ENCODE measurements around the gene GPR151. TPM values are rescaled to one million over a fixed set of nuclear protein-coding genes. Genes with fewer than 3 reads are reported as not detected.

GPR151 gene
- total RNA-seq, 1 donor from 2014 or later: not detected

GRCh38 chr5:146540414-146540813 lies 24.4 kb upstream of the GPR151 start:
- Mint-ChIP-seq H3K36me3 (ENCODE audit: unreplicated experiment) (no peaks in the 10 kb centered on the region), H3K4me1 (ENCODE audit: low read depth, unreplicated experiment) (peaks cover 4% of the 10 kb centered on the region), H3K27ac (ENCODE audit: unreplicated experiment) (no peak overlapping the region), H3K4me3 (ENCODE audit: unreplicated experiment) (no peak overlapping the region), H3K27me3 (ENCODE audit: unreplicated experiment) (no peaks in the 10 kb centered on the region), H3K9me3 (ENCODE audit: unreplicated experiment) (no peaks in the 10 kb centered on the region)
- no peak for TF ChIP-seq CTCF (IDR thresholded peaks at IDR 0.05; ENCODE audit: partially characterized antibody, unreplicated experiment)
- DNase-seq: no peak

- H3K36me3 Mint-ChIP-seq (ENCODE audit: unreplicated experiment): no peaks in the 10 kb centered on the region
- DNase-seq: no peak
- no peak for TF ChIP-seq CTCF (IDR thresholded peaks at IDR 0.05; ENCODE audit: partially characterized antibody, unreplicated experiment)
- no peaks in the 10 kb centered on the region for H3K9me3 Mint-ChIP-seq (ENCODE audit: unreplicated experiment)
- H3K27me3 Mint-ChIP-seq (ENCODE audit: unreplicated experiment): no peaks in the 10 kb centered on the region
- H3K27ac Mint-ChIP-seq (ENCODE audit: unreplicated experiment): no peak overlapping the region
- peaks cover 4% of the 10 kb centered on the region for H3K4me1 Mint-ChIP-seq (ENCODE audit: low read depth, unreplicated experiment)
- H3K4me3 Mint-ChIP-seq (ENCODE audit: unreplicated experiment): no peak overlapping the region
Measured at GRCh38 chr5:146539973-146540372, 24.0 kb upstream of the GPR151 start.

GRCh38 chr5:146538432-146538831 lies 22.4 kb upstream of the GPR151 start:
- TF ChIP-seq CTCF (IDR thresholded peaks at IDR 0.05; ENCODE audit: partially characterized antibody, unreplicated experiment): no peak
- Mint-ChIP-seq H3K27ac (ENCODE audit: unreplicated experiment) (no peak overlapping the region), H3K4me1 (ENCODE audit: low read depth, unreplicated experiment) (peaks cover 4% of the 10 kb centered on the region), H3K4me3 (ENCODE audit: unreplicated experiment) (no peak overlapping the region), H3K36me3 (ENCODE audit: unreplicated experiment) (no peaks in the 10 kb centered on the region), H3K9me3 (ENCODE audit: unreplicated experiment) (no peaks in the 10 kb centered on the region), H3K27me3 (ENCODE audit: unreplicated experiment) (no peaks in the 10 kb centered on the region)
- DNase-seq: no peak

GRCh38 chr5:146533882-146534281 lies 17.9 kb upstream of the GPR151 start:
- TF ChIP-seq CTCF (IDR thresholded peaks at IDR 0.05; ENCODE audit: partially characterized antibody, unreplicated experiment): no peak
- Mint-ChIP-seq H3K4me3 (ENCODE audit: unreplicated experiment) (no peak overlapping the region), H3K9me3 (ENCODE audit: unreplicated experiment) (no peaks in the 10 kb centered on the region), H3K27ac (ENCODE audit: unreplicated experiment) (no peak overlapping the region), H3K36me3 (ENCODE audit: unreplicated experiment) (no peaks in the 10 kb centered on the region), H3K4me1 (ENCODE audit: low read depth, unreplicated experiment) (peaks cover 4% of the 10 kb centered on the region), H3K27me3 (ENCODE audit: unreplicated experiment) (peaks cover 3% of the 10 kb centered on the region)
- DNase-seq: no peak

- Mint-ChIP-seq H3K9me3 (ENCODE audit: unreplicated experiment) (no peaks in the 10 kb centered on the region), H3K4me1 (ENCODE audit: low read depth, unreplicated experiment) (peaks cover 2% of the 10 kb centered on the region), H3K27ac (ENCODE audit: unreplicated experiment) (no peak overlapping the region), H3K4me3 (ENCODE audit: unreplicated experiment) (no peak overlapping the region), H3K36me3 (ENCODE audit: unreplicated experiment) (no peaks in the 10 kb centered on the region), H3K27me3 (ENCODE audit: unreplicated experiment) (peaks cover 3% of the 10 kb centered on the region)
- DNase-seq: peak; percentile 83
- TF ChIP-seq CTCF (IDR thresholded peaks at IDR 0.05; ENCODE audit: partially characterized antibody, unreplicated experiment): peak; percentile 87
Measured at GRCh38 chr5:146533260-146533857, 17.4 kb upstream of the GPR151 start.

Data from glutamatergic neuron (in vitro differentiated cells).